C4-2B (cell line): ENCODE data around the gene PPP3R1.

ENCODE experiments used
- ZFX ChIP-seq: fragments of 450-650 bp; IDR thresholded peaks from 2 replicates; pipeline ENCODE4 v1.6.1; 2017
- TF ChIP-seq, protein P1 (sequence below): fragments of 450-650 bp; conservative IDR thresholded peaks from 2 replicates; pipeline ENCODE4 v1.5.1; 2017; ENCODE audit warnings: mild to moderate bottlenecking

GRCh38 chr2:68291314-68291713 is 39.0 kb upstream of the PPP3R1 start:
- TF ChIP-seq, protein P1, sequence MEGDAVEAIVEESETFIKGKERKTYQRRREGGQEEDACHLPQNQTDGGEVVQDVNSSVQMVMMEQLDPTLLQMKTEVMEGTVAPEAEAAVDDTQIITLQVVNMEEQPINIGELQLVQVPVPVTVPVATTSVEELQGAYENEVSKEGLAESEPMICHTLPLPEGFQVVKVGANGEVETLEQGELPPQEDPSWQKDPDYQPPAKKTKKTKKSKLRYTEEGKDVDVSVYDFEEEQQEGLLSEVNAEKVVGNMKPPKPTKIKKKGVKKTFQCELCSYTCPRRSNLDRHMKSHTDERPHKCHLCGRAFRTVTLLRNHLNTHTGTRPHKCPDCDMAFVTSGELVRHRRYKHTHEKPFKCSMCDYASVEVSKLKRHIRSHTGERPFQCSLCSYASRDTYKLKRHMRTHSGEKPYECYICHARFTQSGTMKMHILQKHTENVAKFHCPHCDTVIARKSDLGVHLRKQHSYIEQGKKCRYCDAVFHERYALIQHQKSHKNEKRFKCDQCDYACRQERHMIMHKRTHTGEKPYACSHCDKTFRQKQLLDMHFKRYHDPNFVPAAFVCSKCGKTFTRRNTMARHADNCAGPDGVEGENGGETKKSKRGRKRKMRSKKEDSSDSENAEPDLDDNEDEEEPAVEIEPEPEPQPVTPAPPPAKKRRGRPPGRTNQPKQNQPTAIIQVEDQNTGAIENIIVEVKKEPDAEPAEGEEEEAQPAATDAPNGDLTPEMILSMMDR: no peak
- no peak for TF ChIP-seq ZFX
